Ovary (tissue), 9 donors: Measurements from ENCODE around the gene PRODH2. TPM values are rescaled to one million over a fixed set of nuclear protein-coding genes. Genes with fewer than 3 reads are reported as not detected.
"Not testable (repeated sequence)": the region's sequence is repeated elsewhere in the genome, so short reads cannot be mapped to it uniquely, and the experiment has no call there.

Experiments
- DNase-seq, 5 donors: peaks; one replicate each; pipeline ENCODE4 v3.0.0-alpha.2; 2019 to 2020
- H3K27ac ChIP-seq, 2 donors: fragments of 200-600 bp; one replicate each; pipeline versions ENCODE4 v1.5.1 to v1.8.0; 2019 to 2022
- H3K27me3 ChIP-seq: fragments of 200-600 bp; one replicate; pipeline ENCODE4 v1.8.0; 2022
- H3K36me3 ChIP-seq: fragments of 200-600 bp; sonication (generic); one replicate; pipeline ENCODE4 v1.5.1; 2019
- H3K4me1 ChIP-seq: one replicate; pipeline ENCODE4 v1.8.1; 2013; ENCODE audit warnings: mild to moderate bottlenecking, moderate library complexity; ENCODE audit not compliant: insufficient read depth
- H3K4me3 ChIP-seq: fragments of 200-600 bp; sonication (generic); one replicate; pipeline ENCODE4 v1.5.1; 2017
- H3K9me3 ChIP-seq, 2 donors: fragments of 200-600 bp in 1 of 2; sonication (generic) in 1 of 2; one replicate each; pipeline versions ENCODE4 v1.5.1 to v1.8.1; 2013 to 2019; ENCODE audit warnings: mild to moderate bottlenecking in 1 of 2, moderate library complexity in 1 of 2
- EP300 ChIP-seq: sonication (generic); formaldehyde crosslinking; IDR thresholded peaks from one replicate; pipeline ENCODE4 v1.6.1; 2017; ENCODE audit warnings: antibody characterized with exemption
- POLR2A ChIP-seq: fragments of 450-650 bp; IDR thresholded peaks from one replicate; pipeline ENCODE4 v1.6.1; 2017; ENCODE audit warnings: antibody characterized with exemption, mild to moderate bottlenecking, moderate library complexity
- WGBS, 3 donors: extraction: QIAGEN DNeasy Blood & Tissue Kit in 1 of 3; methylation state at CpG; one replicate each; pipeline versions ENCODE4 v1.1.5 to v1.1.7; 2013 to 2017; 5-methylcytosine and 5-hydroxymethylcytosine counted together
- intact Hi-C, 4 donors: fragments of 100-400 bp; cut with DNase I; formaldehyde crosslinking; loops; one replicate each; pipeline versions ENCODE4 v1.11.0 to v1.15.1; 2022 to 2023
- polyA plus RNA-seq, 2 donors: library from polyadenylated mRNA; stranded (reverse); fragments of 200-250 nt in 1 of 2; fragments of 350-450 nt in 1 of 2; fragmentation: Illumina TruSeq in 1 of 2; extraction: RNeasy Lipid Tissue Mini Kit (QIAGEN cat#74804) in 1 of 2; gene quantifications; one replicate each; pipeline ENCODE4 v1.2.3, GENCODE V29; 2013 to 2014
- total RNA-seq, 7 donors: library from RNA; depleted of rRNA in 2 of 7; stranded (reverse); fragments of >200 nt in 2 of 7; fragmentation: NEBNext Ultra II Directional in 3 of 7; extraction: Animal tissue kit (Norgen Biotek cat#: 25700) in 3 of 7; gene quantifications; one replicate each; pipeline versions ENCODE4 v1.1.0 to v1.2.4, GENCODE V29; 2016 to 2023
- TF ChIP-seq, protein P1 (sequence below), 3 donors: fragments of 450-650 bp in 2 of 3; fragments of 200-600 bp in 1 of 3; IDR thresholded peaks; one replicate each; pipeline versions ENCODE4 v1.5.1 to v1.8.0; 2016 to 2022; ENCODE audit warnings: antibody characterized with exemption in 3 of 3, mild to moderate bottlenecking in 1 of 3
- donor health status: DM: no; HTN: no; CAD: no; lungs with moderate emphysema.
- donor health status: DM: no; HTN: no; CAD: no.
- donor health status: Bipolar disorder and iron deficiency.
- donor health status: DM: yes; HTN: yes; CAD: no.
- donor health status: DM: no; HTN: no; CAD: no.
- donor health status: DM: yes; HTN: yes; CAD: no.

The PRODH2 gene
- total and polyA plus RNA-seq, 9 donors = 0.41 TPM; not detected in 8

DNA sequence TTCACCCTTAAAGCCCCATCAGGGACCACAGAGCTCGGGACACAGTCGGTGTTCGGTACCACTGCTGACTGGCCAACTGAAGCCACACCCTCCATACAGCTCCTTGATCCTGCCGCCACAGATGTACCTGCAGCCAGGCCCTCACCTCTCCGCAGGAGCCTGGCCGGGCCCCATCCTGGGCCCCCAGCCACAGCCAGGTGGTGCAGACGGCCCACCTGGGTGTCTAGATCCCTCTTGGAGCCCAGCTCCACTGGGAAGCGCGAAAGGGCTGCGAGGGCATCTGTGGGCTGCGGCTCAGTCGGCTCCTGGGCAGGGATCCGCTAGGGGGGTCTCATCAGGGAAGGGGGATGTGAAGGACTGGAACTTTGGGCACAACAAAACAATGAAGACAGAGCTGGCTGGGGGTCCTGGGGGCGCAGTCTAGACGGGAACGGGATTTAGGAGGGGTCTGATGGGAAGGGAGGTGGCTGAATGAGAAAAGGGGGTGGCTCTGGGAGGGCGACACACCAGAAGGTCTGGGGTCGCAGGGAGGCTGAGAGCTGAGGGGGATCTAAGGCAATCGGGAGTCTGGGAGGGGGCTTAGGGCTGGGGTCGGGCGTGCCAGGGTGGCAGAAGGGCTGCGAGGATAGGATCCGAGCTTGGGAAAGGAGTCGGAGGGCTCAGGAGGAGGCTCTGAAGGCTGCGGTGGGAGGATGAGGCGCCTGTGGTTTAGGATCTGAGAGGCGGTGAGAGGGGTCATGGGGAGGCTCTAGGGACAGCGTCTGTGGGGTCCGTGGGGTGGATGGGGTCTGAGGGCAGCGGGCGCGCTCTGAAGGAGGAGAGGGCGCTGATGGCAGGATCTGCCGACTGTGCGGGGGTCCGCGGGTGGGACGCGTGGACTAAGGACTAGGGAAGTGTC, 15.8 kb downstream of the PRODH2 start:
- H3K27ac ChIP-seq = no peak overlapping the region
- H3K9me3 ChIP-seq = no peaks in the 10 kb centered on the region
- no peaks in the 10 kb centered on the region for H3K4me1 ChIP-seq
- intact Hi-C loops = no loop called here
- H3K36me3 ChIP-seq = no peaks in the 10 kb centered on the region
- TF ChIP-seq POLR2A = no peak
- H3K27me3 ChIP-seq = no peaks in the 10 kb centered on the region
- 9 to 16% (median 14%) methylated on average over 39 of the region's 39 CpGs for WGBS, 3 donors
- no peak for DNase-seq
- H3K4me3 ChIP-seq = no peak overlapping the region

DNA sequence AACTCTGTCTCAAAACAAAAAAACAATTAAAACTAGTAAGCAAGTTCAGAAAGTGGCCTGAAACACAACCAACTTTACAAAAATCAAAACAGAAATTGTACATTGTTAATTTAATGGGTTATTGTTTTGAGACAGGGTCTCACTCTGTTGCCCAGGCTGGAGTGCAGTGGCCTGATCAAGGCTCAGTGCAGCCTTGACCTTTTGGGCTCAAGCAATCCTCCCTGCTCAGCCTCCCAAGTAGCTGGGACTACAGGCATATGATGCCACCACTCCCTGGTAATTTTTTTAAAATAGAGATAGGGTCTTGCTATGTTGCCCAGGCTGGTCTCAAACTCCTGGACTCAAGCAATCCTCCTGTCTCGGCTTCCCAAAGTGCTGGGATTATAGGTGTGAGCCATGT, 17.1 kb downstream of the PRODH2 start:
- H3K27ac ChIP-seq, H3K36me3 ChIP-seq, H3K27me3 ChIP-seq, DNase-seq, intact Hi-C loops, H3K4me1 ChIP-seq, H3K9me3 ChIP-seq, H3K4me3 ChIP-seq: not testable (repeated sequence)
- 80 to 92% (median 88%) methylated on average over 1 of the region's 1 CpG for WGBS, 3 donors

DNA sequence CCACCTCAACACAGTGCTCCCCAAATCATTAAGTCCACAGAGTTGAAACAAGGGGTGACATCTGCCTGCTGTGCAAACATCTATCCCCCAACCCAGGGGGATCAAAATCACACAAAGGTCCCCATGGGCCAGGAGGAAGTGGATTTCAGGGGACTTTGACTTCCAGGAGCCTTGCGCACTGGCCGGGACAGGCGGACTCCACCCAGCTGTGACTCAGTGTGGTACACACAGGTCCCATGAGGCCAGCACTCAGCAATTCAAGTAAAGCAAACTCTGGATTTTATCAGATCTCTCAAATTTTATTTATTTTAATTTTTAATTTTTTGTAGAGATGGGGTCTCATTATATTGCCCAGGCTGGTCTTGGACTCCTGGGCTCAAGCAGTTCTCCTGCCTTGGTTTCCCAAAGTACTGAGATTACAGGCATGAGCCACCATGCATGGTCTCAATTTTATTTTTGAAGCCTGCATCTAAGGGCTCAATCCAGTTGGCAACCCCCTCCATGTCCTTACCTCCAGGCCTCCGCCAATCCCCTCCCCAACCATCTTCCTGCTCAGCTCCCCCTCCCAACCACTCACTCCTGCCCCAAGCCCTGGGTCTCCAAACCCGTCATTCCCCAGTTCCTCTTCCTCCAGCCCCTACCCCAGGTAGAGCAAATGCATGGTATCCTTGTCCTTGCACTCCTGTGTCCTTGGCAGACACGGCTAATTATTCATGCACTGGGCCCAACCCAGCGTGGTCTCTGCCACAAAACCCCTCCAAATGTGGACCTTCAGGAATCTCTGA, 19.1 kb downstream of the PRODH2 start:
- no peak overlapping the region for H3K27ac ChIP-seq

DNA sequence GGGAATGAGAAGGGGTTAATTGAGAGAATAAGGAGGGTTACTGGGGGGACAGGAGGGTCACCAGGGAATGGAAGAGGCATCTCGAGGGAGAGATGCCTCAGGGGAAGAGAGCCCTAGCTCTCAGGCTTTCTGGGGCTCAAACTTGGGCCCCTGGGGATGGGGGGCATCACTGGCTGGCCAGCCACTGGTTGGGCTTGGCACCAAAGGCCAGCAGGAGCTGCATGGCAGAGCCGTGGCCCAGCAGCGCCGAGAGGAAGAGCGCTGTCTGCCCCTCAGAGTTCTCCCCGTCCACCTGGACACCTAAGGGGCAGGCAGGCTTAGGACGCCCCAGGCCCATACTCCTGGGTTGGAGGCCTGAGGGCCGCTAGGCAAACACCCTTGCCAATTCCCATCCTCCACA, 19.8 kb downstream of the PRODH2 start:
- H3K9me3 ChIP-seq = no peaks in the 10 kb centered on the region
- intact Hi-C loops = no loop called here
- 69 to 70% (median 69%) methylated on average over 7 to 8 of the region's 8 CpGs for WGBS, 3 donors
- no peak overlapping the region for H3K27ac ChIP-seq
- TF ChIP-seq, protein P1, sequence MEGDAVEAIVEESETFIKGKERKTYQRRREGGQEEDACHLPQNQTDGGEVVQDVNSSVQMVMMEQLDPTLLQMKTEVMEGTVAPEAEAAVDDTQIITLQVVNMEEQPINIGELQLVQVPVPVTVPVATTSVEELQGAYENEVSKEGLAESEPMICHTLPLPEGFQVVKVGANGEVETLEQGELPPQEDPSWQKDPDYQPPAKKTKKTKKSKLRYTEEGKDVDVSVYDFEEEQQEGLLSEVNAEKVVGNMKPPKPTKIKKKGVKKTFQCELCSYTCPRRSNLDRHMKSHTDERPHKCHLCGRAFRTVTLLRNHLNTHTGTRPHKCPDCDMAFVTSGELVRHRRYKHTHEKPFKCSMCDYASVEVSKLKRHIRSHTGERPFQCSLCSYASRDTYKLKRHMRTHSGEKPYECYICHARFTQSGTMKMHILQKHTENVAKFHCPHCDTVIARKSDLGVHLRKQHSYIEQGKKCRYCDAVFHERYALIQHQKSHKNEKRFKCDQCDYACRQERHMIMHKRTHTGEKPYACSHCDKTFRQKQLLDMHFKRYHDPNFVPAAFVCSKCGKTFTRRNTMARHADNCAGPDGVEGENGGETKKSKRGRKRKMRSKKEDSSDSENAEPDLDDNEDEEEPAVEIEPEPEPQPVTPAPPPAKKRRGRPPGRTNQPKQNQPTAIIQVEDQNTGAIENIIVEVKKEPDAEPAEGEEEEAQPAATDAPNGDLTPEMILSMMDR (IDR thresholded peaks at IDR 0.05) = no peak
- TF ChIP-seq POLR2A (no peak), EP300 (no peak)
- no peaks in the 10 kb centered on the region for H3K27me3 ChIP-seq
- no peaks in the 10 kb centered on the region for H3K36me3 ChIP-seq
- H3K4me3 ChIP-seq = no peak overlapping the region
- no peak for DNase-seq
- H3K4me1 ChIP-seq = no peaks in the 10 kb centered on the region

More for the DNA sequence above, 19.1 kb downstream of the PRODH2 start:
- TF ChIP-seq EP300 = no peak
- TF ChIP-seq POLR2A = no peak
- TF ChIP-seq, protein P1 (IDR thresholded peaks at IDR 0.05) = no peak
- WGBS, 3 donors = 73 to 83% (median 77%) methylated on average over 7 of the region's 7 CpGs
- no peaks in the 10 kb centered on the region for H3K27me3 ChIP-seq
- no peak for DNase-seq
- no peaks in the 10 kb centered on the region for H3K4me1 ChIP-seq
- intact Hi-C loops = no loop called here
- no peaks in the 10 kb centered on the region for H3K9me3 ChIP-seq
- H3K36me3 ChIP-seq = no peaks in the 10 kb centered on the region
- no peak overlapping the region for H3K4me3 ChIP-seq

DNA sequence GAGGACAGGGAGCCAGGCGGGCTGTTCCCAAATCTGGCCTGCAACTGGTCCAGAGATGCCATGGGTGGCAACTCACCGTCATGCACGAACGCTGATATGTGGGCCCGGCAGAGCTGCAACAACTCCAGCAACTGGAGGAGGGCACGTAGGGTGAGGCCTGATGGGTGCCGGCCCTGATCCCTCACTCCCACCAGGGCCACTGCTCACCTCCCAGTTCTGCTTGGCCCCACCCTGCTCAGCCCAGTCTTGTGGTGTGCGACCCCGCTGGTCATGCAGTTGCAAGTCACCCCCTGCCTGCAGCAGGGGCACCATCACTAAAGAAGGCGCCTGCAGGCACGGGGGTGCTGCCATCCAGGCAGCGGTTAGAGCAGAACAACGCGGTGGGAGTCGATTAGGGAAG, 20.3 kb downstream of the PRODH2 start:
- WGBS, 3 donors = 81 to 83% (median 82%) methylated on average over 15 of the region's 15 CpGs
- no peaks in the 10 kb centered on the region for H3K27me3 ChIP-seq

More for the DNA sequence above, 20.3 kb downstream of the PRODH2 start:
- TF ChIP-seq POLR2A (no peak), EP300 (no peak)
- TF ChIP-seq, protein P1 (IDR thresholded peaks at IDR 0.05) = no peak
- Histone ChIP-seq H3K9me3 (no peaks in the 10 kb centered on the region), H3K4me1 (no peaks in the 10 kb centered on the region), H3K4me3 (no peak overlapping the region), H3K27ac (no peak overlapping the region), H3K36me3 (no peaks in the 10 kb centered on the region)
- intact Hi-C loops = no loop called here
- DNase-seq = no peak
